ENCODE results near the gene PPARGC1A. TPM values are rescaled to one million over a fixed set of nuclear protein-coding genes. Genes with fewer than 3 reads are reported as not detected.

Gene PPARGC1A
- total and polyA plus RNA-seq, 2 donors (not counting 3 experiments of a cell fraction or from before 2014, with no cell fraction given), result not detected

GRCh38 chr4:23887173-23887572, 2.7 kb downstream of the PPARGC1A start:
- dilution Hi-C loops (cut with MboI; ENCODE audit: extremely low pct_ligation_motif_present, low sequenced_read_pairs), result no loop called here
- CTCF ChIA-PET, result no interaction called here

GRCh38 chr4:23885943-23886590, 3.8 kb downstream of the PPARGC1A start:
- Histone ChIP-seq H3K79me2 (ENCODE audit: control insufficient read depth, insufficient read depth, low read length) (no peaks in the 10 kb centered on the region), H2AFZ (ENCODE audit: low read depth, low read length) (no peak overlapping the region), H3K27ac (ENCODE audit: insufficient read depth, low read depth, low read length) (no peak overlapping the region), H3K9ac (replicated peaks; ENCODE audit: extremely low read depth, insufficient read depth, low read length) (no peak overlapping the region), H3K9me1 (replicated peaks; ENCODE audit: control insufficient read depth, extremely low read depth, insufficient read depth, low read length) (no peaks in the 10 kb centered on the region), H4K20me1 (replicated peaks; ENCODE audit: control insufficient read depth, extremely low read depth, insufficient read depth, low read length) (no peaks in the 10 kb centered on the region), H3K4me1 (ENCODE audit: control insufficient read depth, extremely low read depth, insufficient read depth, low read length) (no peaks in the 10 kb centered on the region), H3K36me3 (ENCODE audit: control insufficient read depth in 2 of 2, extremely low read depth in 1 of 2, insufficient read depth in 2 of 2, low read length in 2 of 2) (no peaks in the 10 kb centered on the region), H3K27me3 (ENCODE audit: control insufficient read depth in 2 of 2, insufficient read depth in 2 of 2, low read length in 2 of 2) (no peaks in the 10 kb centered on the region), H3K4me2 (ENCODE audit: insufficient read depth, low read length) (no peak overlapping the region), H3K4me3 (replicated peaks in 1 of 3; ENCODE audit: insufficient read depth in 1 of 3, low read depth in 1 of 3, low read length in 3 of 3) (no peak overlapping the region), H3K9me3 (replicated peaks; ENCODE audit: control insufficient read depth, insufficient read depth, low read length) (no peaks in the 10 kb centered on the region)
- ChIA-PET CTCF (no interaction called here), POLR2A (no interaction called here)
- intact Hi-C loops (cut with micrococcal nuclease) (no loop called here), dilution Hi-C loops (cut with MboI; ENCODE audit: extremely low pct_ligation_motif_present, low sequenced_read_pairs) (no loop called here)
- TF ChIP-seq POLR2AphosphoS5 (IDR thresholded peaks at IDR 0.05; ENCODE audit: insufficient read depth, low read depth, low read length), result no peak
- no peak for TF ChIP-seq MAX (IDR thresholded peaks at IDR 0.05; ENCODE audit: insufficient read depth, insufficient read length)
- TF ChIP-seq POLR2A (IDR thresholded peaks at IDR 0.05; ENCODE audit: low read depth, low read length), result no peak
- TF ChIP-seq CTCF (IDR thresholded peaks at IDR 0.05; ENCODE audit: extremely low read depth in 1 of 2, insufficient read depth in 1 of 2, low read depth in 1 of 2, low read length in 2 of 2), result no peak
- no peak for TF ChIP-seq JUN (IDR thresholded peaks at IDR 0.05; ENCODE audit: borderline replicate concordance, insufficient read depth, insufficient read length, low read depth)
- no peak for TF ChIP-seq GATA2 (IDR thresholded peaks at IDR 0.05; ENCODE audit: insufficient read depth, insufficient read length, low read depth, low read length)
- TF ChIP-seq EZH2 (IDR thresholded peaks at IDR 0.05; ENCODE audit: borderline replicate concordance, low read depth, low read length, severe bottlenecking), result no peak
- TF ChIP-seq MYC (IDR thresholded peaks at IDR 0.05; ENCODE audit: low read depth, low read length), result no peak
- TF ChIP-seq FOS (IDR thresholded peaks at IDR 0.05; ENCODE audit: borderline replicate concordance, insufficient read depth, low read length), result no peak
- DNase-seq (ENCODE audit: low read depth, low spot score) (no peak), FAIRE-seq (no peak)
- BruUV-seq (replicated peaks), result no TSS peak

More at GRCh38 chr4:23887173-23887572, 2.7 kb downstream of the PPARGC1A start:
- POLR2A ChIA-PET, result no interaction called here
- Histone ChIP-seq H3K4me2 (ENCODE audit: insufficient read depth, low read length) (no peak overlapping the region), H4K20me1 (replicated peaks; ENCODE audit: control insufficient read depth, extremely low read depth, insufficient read depth, low read length) (no peaks in the 10 kb centered on the region), H3K9me3 (replicated peaks; ENCODE audit: control insufficient read depth, insufficient read depth, low read length) (no peaks in the 10 kb centered on the region), H3K79me2 (ENCODE audit: control insufficient read depth, insufficient read depth, low read length) (no peaks in the 10 kb centered on the region), H3K27ac (ENCODE audit: insufficient read depth, low read depth, low read length) (no peak overlapping the region), H2AFZ (ENCODE audit: low read depth, low read length) (no peak overlapping the region), H3K4me1 (ENCODE audit: control insufficient read depth, extremely low read depth, insufficient read depth, low read length) (no peaks in the 10 kb centered on the region), H3K9me1 (replicated peaks; ENCODE audit: control insufficient read depth, extremely low read depth, insufficient read depth, low read length) (no peaks in the 10 kb centered on the region), H3K27me3 (ENCODE audit: control insufficient read depth in 2 of 2, insufficient read depth in 2 of 2, low read length in 2 of 2) (no peaks in the 10 kb centered on the region), H3K9ac (replicated peaks; ENCODE audit: extremely low read depth, insufficient read depth, low read length) (no peak overlapping the region), H3K4me3 (replicated peaks in 1 of 3; ENCODE audit: insufficient read depth in 1 of 3, low read depth in 1 of 3, low read length in 3 of 3) (no peak overlapping the region), H3K36me3 (ENCODE audit: control insufficient read depth in 2 of 2, extremely low read depth in 1 of 2, insufficient read depth in 2 of 2, low read length in 2 of 2) (no peaks in the 10 kb centered on the region)
- BruUV-seq (replicated peaks), result no TSS peak
- no peak for TF ChIP-seq EZH2 (IDR thresholded peaks at IDR 0.05; ENCODE audit: borderline replicate concordance, low read depth, low read length, severe bottlenecking)
- DNase-seq (ENCODE audit: low read depth, low spot score), result no peak
- intact Hi-C loops (cut with micrococcal nuclease), result no loop called here
- FAIRE-seq, result no peak
